Neural progenitor cell (in vitro differentiated cells): ENCODE results near the gene AFF3.

Experiments
- EZH2 ChIP-seq: fragments of 200-600 bp; sonication (generic); IDR thresholded peaks from 2 replicates; pipeline ENCODE4 v1.6.1; 2017; ENCODE audit warnings: antibody characterized with exemption, mild to moderate bottlenecking, moderate library complexity
- TF ChIP-seq, protein P1 (sequence below): fragments of 200-600 bp; sonication (generic); IDR thresholded peaks from 2 replicates; pipeline ENCODE4 v1.5.1; 2017; ENCODE audit warnings: antibody characterized with exemption, mild to moderate bottlenecking

DNA sequence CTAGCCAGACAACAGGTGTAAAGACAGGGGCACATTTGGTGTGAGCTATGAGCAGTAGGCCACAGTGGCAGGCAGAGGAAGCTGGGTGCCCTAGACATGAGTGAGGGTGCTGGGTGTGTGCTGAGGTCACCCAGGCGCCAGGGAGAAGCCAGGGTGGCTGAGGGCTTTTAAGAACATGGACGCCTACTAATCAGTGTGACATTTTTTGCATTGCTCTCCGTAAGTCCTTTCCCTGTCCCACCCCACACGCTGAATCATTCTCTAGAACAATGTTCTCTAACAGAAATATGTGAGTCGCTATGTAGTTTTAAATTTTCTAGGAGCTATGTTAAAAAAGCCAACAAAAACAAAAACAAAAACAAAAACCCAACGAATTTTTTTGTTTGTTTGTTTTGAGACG lies 448.1 kb downstream of the AFF3 start:
- TF ChIP-seq, protein P1, sequence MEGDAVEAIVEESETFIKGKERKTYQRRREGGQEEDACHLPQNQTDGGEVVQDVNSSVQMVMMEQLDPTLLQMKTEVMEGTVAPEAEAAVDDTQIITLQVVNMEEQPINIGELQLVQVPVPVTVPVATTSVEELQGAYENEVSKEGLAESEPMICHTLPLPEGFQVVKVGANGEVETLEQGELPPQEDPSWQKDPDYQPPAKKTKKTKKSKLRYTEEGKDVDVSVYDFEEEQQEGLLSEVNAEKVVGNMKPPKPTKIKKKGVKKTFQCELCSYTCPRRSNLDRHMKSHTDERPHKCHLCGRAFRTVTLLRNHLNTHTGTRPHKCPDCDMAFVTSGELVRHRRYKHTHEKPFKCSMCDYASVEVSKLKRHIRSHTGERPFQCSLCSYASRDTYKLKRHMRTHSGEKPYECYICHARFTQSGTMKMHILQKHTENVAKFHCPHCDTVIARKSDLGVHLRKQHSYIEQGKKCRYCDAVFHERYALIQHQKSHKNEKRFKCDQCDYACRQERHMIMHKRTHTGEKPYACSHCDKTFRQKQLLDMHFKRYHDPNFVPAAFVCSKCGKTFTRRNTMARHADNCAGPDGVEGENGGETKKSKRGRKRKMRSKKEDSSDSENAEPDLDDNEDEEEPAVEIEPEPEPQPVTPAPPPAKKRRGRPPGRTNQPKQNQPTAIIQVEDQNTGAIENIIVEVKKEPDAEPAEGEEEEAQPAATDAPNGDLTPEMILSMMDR: no peak
- TF ChIP-seq EZH2: no peak
